DMS153 (cell line): Measurements from ENCODE around the gene EPG5.
A peak's percentile ranks its signal among the peaks of the same experiment; 100 is the strongest.
"Not testable (repeated sequence)": the region's sequence is repeated elsewhere in the genome, so short reads cannot be mapped to it uniquely, and the experiment has no call there.

Source experiments
- DNase-seq: peaks from one replicate; lab custom pipeline; 2025; lab: John Stamatoyannopoulos, UW

Gene EPG5

DNA sequence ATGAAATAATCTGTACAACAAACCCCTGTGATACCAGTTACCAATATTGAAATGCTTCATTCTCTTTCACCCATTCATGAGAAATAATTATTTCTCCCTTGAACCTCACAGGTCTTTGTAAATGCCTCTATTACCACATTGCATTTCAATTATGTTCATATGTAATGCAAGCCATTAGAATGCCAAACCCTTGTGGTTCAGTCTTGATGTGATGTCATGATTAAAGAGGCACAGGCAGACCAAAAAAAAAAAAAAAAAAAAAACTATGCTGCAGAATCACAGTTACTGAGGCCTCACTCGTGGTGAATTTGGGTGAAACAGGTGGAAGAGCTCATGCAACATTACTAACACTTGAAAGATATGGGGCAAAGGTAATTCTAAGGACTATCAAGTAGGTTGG, 9.4 kb upstream of the EPG5 start:
- DNase-seq, result no peak

DNA sequence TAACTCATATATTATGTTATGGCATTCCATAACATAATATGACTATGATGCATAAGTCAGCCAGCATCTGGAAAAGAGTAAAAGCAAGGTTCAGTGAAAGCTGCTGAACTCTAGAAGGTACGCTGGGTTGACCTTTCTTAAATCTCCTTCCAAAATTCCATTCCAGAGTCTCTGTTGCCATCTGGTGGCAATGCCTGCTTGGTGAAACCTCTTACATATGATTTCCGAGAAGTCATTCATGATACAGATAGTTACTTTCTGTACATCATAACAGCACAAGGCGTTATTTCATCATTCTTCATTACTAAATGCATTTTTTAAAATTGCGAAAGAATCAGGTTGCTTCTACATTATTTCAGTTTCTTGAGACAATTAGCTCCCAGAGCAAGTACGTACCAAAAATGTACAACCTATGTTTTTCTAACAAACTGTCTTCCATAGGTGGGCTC, 7.0 kb upstream of the EPG5 start:
- DNase-seq, result peak; percentile 66

DNA sequence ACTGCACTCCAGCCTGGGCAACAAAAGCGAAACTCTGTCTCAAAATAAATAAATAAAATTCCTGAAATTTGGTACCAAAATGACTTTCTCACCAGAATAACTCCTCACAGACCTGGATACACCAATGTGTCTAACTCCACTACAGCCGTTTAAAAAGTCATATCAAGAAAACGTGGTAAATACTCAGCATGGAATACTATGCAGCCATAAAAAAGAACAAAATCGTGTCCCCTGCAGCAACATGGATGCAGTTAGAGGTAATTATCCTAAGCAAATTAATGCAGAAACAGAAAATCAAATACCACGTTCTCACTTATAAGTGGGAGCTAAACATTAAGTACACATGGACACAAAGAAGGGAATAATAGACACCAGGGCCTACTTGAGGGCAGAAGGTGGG, 2.2 kb downstream of the EPG5 start:
- DNase-seq, result not testable (repeated sequence)

DNA sequence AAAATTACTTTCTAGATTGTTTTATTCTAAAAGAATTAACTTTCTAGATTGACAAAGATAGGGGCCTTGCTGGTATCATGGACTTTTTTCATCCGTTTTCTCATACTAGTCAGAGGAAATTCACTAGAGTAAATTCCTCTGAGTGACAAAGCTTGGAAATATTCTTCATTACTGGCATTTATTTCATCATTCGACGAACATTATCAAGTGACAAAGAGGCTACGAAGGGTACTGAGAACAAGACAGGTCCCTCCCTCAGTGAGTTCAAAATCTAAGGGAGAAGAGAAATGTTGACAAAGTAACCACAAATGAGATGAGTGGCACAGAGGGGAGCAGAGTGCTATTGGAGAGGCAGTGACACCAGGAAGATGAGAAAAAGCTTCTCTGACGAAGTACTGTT, 4.3 kb downstream of the EPG5 start:
- DNase-seq, result no peak

DNA sequence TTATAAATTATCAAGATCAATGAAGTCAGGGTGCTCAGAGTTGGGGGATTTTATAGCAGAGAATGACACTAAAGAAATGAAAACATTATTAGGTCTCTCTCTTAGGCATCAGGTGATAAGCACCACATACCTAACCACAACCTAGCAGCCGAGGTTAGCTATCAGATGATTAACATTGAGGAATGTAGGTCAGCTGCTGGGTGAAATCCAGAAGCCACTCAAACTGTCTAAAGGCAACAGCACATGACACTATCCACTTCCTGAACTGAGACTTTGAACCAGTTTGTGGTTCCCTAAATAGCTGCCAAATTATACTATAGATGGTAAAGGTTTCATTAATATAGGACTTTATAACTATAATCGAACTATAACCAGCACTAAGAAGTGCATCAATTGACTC, 4.7 kb downstream of the EPG5 start:
- no peak for DNase-seq

DNA sequence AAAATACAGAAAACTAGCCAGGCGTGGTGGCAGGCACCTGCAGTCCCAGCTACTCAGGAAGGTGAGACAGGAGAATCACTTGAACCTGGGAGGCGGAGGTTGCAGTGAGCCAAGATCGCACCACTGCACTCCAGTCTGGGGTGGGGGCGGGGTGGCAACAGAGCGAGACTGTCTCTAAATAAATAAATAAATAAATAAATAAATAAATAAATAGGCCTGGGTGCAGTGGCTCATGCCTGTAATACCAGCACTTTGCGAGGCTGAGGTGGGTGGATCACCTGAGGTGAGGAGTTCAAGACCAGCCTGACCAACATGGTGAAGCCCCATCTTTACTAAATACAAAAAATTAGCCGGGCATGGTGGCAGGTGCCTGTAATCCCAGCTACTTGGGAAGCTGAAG, 7.6 kb downstream of the EPG5 start:
- not testable (repeated sequence) for DNase-seq

DNA sequence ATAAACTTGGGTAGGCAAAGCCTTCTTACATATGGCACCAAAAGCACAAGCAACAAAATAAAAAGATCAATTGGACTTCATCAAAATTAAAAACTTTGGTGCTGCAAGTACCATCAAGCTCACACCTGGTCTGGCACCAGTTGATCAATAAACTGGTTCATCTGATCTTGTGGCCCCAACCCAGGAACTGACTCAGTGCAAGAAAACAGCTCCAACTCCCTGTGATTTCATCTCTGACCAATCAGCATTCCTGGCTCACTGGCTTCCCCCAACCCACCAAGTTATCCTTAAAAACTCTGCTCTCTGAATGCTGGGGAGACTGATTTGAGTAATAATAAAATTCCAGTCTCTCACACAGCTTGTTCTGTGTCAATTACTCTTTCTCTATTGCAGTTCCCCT, 8.4 kb downstream of the EPG5 start:
- DNase-seq, result no peak

DNA sequence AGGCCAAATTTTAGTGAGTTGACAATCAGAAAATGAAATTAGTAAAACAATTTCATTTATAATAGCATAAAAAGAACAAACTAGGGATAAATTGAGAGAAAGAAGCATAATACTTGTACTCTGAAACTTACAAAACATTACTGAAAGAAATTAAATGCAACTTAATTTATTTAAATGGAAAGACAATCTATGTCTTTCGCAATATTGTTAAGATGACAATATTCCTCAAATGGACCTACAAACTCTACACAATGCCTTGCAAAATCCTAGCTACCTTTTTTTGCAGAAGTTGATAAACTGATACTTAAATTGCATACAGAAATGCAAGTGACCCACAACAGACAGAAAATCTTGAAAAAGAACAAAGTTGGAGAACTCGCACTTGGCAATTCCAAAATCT, 9.1 kb downstream of the EPG5 start:
- no peak for DNase-seq

DNA sequence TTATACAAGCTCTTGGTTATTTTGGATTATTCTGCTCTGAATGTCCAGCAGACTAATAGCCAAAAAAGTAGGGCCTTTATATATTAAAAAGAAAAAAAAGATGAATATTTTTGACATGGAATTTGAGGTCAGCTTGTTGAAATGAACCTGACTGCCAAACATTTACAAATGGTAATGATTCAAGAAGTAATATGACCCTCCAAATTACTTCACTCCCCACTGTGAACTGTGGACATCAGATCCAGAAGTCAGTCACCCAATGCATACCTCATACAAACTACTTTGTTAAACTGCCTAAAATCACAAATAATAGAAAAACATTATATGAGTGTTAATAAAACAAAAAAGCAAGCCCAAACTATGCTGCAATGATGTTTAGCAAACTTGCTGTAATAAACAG, 10.0 kb downstream of the EPG5 start:
- no peak for DNase-seq

DNA sequence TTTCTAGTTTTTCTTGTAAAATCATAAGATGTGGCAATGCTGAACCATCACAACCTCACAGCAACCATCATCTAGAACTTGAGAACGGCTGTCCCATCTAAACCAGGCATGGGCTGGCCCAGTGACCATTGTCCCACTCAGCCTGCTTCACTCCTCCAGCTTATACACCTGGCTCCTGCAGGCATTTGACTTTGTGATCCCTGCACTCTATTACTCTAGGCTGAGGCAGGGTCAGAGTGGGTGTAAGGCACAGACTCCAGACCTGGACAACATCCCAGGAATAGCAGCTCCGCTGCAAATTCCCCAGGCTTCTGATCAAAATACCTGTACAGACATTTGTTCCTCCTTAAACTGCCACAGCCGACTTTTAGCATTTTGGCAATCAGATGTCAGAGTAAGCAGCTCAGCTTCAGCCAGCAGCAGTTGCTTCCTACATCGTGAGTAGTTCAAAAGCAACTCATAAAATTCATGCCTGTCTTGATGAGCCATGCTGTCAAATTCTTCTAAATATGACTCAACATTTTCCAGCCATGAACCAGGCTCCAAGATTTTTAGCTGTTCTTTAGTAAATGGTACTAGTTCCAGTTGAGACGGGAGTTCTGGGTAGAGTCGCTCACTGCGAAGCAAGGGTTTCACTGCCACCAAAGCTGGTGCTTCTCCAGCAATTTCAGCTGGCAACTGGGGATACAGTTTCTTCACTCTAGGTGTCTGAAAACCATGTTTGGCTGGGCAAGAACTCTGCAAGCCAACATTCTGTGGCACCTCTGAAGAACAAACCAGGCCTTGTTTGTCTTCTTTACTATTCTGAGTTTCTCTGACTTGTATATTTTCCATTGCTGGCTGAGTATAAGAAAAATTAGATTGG, 12.8 kb downstream of the EPG5 start:
- no peak for DNase-seq

DNA sequence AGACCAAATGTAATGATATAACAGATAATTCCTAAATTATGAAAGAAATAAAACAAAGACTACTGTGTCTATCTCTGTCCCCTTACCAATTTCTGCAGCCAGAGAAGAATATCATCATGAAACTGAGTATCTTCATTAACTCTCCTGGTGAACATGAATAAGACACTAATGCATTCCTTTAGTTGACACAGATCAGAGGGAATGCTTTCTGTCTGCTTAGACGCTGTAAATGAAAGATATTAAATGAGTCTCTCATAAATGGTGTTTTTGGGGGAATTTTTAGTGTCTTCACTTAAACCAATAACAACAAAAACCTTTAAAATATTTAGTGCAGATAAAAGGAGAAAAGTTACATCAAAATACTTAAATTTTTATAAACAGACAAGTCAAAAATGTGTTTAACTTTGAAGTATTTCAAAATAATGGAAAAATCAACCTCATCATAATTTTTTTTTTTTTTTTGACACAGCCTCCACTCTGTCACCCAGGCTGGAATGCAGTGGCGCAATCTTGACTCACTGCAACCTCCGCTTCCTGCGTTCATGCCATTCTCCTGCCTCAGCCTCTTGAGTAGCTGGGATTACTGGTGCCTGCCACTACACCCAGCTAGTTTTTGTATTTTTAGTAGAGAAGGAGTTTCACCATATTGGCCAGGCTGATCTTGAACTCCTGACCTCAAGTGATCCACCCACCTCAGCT, 16.0 kb downstream of the EPG5 start:
- no peak for DNase-seq

DNA sequence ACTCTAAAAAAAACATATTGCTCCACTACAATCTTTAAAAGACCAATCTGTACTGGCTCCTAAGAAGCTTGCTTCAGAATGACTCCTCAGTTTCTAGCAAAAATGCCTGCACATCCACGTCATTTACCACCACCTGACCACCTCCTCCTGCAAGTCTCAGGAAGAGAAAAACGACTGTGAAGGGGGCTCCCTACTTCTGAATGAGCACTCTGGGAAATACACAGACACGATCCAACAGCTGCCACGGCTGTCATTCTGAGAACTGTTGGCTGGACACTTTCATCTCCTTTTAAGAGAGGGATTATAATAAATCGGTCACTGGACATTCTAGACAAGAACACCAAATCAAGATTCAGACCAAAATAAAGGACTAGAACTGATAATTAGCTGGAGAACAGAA, 21.5 kb downstream of the EPG5 start:
- DNase-seq, result no peak

DNA sequence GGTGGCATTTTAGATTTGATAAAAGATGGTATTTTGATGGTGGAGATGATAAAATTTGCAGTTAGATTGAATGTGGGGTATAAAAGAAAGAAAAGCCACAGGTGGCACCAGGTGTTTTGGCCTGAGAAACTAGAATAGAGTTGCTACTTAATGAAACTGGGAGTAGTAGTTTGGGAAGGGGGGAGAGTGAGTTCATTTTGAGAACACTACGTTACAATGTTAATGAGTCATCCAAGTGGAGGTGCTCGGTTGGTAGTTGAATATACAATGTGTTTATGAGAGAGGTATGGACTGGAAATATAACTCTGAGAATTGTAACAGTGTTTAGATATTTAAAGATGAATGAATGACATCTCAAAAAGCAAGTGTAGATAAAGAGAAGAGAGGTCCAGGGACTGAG, 26.4 kb downstream of the EPG5 start:
- no peak for DNase-seq

DNA sequence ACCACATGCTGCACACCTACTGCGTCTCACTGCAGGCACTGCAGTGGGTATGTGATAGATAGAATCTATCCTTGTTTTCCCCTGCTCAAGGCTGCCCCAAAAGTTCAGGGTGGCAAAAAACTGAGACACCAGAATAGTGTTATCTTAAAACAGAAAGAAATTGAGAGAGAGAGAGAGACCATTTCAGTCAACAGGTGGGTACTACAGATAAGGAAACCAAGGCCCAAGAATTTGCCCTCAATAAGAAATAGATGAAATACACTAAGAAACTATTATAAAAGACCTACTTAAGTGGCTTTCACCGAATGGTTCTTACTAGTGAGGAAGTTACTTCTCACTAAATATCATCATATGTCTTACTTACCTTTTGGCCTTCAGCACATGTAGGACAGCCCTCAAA, 27.9 kb downstream of the EPG5 start:
- no peak for DNase-seq

DNA sequence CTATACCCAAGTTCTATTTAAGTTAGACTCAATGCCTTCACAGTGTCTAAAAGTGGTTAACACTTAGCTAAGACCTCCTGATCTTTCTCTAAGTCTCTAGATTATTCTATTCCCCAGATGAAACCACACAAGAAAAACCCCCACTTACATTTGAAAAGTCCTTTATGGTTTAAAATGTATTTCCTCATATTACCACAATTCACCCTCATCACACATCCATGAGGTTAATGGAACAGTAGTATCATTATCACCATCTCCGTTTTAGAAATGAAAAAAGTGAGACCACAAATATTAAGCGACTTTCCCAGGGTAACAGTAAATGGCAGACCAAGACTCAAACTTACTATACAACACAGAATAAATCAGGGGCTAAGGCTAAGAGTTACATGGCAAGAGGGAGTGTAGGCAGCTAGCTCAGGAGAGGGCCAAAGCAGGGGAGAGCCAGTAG, 28.6 kb downstream of the EPG5 start:
- DNase-seq, result no peak

DNA sequence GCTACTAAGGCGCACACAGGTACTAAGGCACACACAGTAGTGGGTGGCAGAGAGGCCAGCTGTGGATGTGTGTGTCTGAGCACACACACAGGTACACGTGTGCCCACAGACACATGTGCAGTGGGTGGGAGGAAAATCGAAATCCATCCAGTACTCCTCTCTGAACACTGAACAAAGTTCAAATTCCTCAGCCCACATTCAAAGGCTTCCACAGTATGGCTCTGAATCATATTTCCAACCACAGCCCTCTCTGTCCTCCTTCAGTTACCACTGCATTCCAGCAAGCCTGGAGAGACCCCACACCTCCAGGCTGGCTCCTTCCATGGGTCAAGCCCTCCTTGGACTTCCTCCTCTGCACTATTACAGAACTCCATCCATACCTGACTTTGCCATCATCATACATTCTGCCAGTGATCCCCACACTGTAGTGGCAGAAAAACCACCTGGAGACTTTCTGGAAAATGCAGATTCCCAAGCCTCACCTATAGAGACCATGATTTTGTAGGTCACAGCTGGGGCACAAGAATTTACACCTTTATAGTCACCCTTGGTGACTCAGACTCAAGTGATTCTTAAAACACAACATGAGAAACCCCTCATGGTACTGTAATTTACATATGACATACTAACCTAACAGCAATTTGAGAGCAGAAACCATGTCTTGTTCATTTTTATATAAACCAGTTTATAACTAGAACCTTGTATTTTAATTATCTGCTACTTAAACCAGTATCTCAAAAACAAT, 31.4 kb downstream of the EPG5 start:
- DNase-seq, result no peak

DNA sequence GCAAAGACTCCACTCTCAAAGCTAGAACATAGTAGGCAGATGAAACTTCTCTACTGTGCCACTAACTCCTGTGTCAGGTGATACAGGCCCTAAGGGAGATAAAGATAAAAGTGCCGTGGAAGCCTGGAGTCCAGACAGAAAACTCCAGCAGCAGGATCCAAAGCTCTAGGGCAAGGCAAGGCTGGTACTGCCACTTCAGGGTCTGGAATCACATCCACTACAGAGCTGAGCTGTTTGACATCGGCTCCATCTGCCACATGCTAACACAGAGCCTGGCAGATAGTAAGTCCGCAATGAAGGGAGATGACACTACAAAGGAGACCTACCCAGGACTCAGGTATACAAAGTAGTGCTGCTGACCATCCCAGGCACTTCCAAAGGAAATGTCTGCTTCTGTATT, 34.4 kb downstream of the EPG5 start:
- DNase-seq, result no peak

DNA sequence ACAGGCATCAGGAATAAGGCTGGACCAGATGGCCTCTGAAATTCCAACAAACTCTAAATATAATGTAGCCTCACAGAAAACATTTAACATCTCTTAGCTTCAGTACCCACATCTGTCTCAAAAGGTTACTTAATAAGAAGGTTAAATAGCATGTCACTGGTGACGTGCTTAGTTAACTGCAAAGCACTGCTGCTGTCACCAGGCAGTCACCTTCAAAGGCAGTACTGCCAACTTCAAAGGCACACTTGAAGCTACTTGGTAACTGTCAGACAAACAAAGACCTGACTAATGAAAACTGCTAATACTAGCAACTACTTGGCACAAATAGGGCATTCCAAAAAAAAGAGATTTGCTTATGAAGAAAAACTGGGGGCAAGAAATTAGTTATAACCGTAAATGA, 36.2 kb downstream of the EPG5 start:
- no peak for DNase-seq

DNA sequence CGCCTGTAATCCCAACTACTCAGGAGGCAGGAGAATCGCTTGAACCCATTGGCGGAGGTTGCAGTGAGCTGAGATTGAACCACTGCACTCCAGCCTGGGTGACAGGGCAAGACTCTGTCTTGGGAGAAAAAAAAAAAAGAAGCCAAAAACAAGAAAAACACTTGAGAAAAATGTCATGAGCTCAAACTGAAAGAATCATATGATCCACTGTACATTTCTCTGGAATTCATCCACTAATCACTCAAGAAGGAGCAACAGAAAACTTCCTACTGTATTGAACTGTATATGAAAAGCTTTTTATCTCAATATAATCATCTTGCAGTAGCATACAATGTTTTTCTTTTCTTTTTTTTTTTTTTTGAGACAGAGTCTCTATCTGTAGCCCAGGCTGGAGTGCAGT, 40.4 kb downstream of the EPG5 start:
- DNase-seq, result no peak

DNA sequence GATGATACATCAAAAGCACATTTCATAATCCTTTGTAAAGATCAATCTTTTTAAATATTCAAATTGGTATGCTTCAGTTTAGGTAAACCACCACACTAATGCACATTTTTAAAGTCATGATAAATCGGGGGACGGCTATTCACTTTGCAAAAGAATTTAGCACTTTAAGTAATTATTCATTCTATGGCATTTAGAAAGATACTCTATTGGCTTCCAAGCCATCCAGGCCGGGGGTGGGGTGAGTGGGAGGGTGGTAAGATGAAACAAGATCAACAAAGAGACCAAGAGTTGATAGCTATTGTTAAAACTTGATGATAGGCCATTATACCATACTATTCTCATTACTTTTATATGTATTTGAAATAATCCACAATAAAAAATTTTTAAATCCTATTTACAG, 41.0 kb downstream of the EPG5 start:
- no peak for DNase-seq

DNA sequence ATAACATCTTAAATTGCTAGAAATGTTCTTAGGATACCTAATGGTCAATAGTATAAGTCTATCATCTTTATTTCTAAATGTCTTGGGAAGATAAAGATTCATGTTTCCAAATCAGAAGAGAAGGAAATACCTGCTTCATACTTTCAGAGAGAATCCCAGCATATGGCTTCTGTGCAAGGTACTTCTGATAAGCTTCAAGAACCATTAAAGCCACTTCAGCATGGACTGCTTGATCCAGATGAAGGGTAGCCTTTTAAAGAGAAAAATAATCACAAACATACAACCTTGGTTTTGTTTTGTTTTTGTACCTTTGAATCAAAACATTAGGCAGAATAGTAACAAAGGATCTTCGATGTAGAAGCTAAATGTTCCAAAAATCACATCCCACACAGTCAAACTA, 44.0 kb downstream of the EPG5 start:
- DNase-seq, result no peak

DNA sequence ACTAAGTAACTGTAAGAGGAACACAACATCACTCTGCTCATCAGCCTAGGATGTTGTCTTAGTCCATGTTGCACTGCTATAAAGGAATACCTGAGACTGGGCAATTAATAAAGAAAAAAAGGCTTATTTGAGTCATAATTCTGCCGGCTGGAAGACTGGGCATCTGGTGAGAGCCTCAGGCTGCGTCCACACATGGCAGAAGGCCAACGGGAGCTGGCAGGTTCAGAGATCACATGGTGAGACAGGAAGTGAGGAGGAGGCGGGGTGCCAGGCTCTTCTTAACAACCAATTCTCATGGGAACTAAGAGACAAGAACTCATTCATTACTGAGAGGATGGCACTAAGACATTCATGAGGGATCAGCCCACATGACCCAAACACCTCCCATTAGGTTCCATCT, 46.8 kb downstream of the EPG5 start:
- DNase-seq, result peak; percentile 60

DNA sequence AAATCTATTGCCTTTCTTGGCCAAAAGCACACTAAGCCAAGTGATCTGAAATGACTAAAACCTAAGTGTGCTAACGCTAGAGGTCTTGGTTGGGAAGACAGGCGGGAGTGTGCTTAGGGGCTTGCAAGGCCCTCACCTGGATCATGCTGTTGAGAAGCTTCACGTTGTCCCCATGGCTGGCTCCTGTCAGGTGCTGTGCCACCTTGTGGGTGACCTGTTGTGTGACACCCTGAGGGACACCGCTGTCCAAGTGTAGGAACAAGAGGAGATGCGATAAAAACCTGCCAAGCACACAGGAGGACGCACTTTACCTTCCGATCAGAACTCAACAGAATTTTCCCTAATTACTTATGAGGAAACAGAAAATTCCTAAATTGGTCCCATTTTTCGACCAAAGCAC, 50.8 kb downstream of the EPG5 start:
- no peak for DNase-seq
